Stimulated activated CD4-positive, alpha-beta T cell treated with anti-CD3 and anti-CD28 coated beads, Interleukin-2, amount 100 ng/mL, for 48 hours (primary cell): ENCODE measurements around the gene PLCB1.

Source experiments
- DNase-seq, 2 donors: peaks; one replicate each; pipeline ENCODE4 v3.0.0-alpha.2; 2020

The PLCB1 gene

GRCh38 chr20:8213270-8213669 lies 81.2 kb downstream of the PLCB1 start:
- DNase-seq, result no peak

GRCh38 chr20:8213831-8214587 lies 81.9 kb downstream of the PLCB1 start:
- no peak for DNase-seq

GRCh38 chr20:8215361-8215781 lies 83.3 kb downstream of the PLCB1 start:
- DNase-seq, result no peak

- DNase-seq, result no peak
These were observed 84.5 kb downstream of the PLCB1 start for GRCh38 chr20:8216375-8217200.

- no peak for DNase-seq
These were observed 86.8 kb downstream of the PLCB1 start for GRCh38 chr20:8218861-8219260.

- DNase-seq, result no peak
These were observed 87.3 kb downstream of the PLCB1 start for GRCh38 chr20:8219403-8219802.

- DNase-seq, result no peak
These were observed 88.7 kb downstream of the PLCB1 start for GRCh38 chr20:8220716-8221115.

GRCh38 chr20:8221887-8222419 lies 89.9 kb downstream of the PLCB1 start:
- no peak for DNase-seq

- no peak for DNase-seq
These were observed 91.2 kb downstream of the PLCB1 start for GRCh38 chr20:8223091-8223870.

GRCh38 chr20:8225658-8226057 lies 93.6 kb downstream of the PLCB1 start:
- no peak for DNase-seq

GRCh38 chr20:8226106-8226505 lies 94.0 kb downstream of the PLCB1 start:
- DNase-seq, result no peak

- no peak for DNase-seq
These were observed 95.2 kb downstream of the PLCB1 start for GRCh38 chr20:8227293-8227692.

GRCh38 chr20:8228315-8228714 lies 96.2 kb downstream of the PLCB1 start:
- no peak for DNase-seq

GRCh38 chr20:8229090-8229489 lies 97.0 kb downstream of the PLCB1 start:
- DNase-seq, result no peak

GRCh38 chr20:8231038-8231437 lies 99.0 kb downstream of the PLCB1 start:
- no peak for DNase-seq

GRCh38 chr20:8232332-8232731 lies 100.3 kb downstream of the PLCB1 start:
- DNase-seq, result no peak

- no peak for DNase-seq
These were observed 102.5 kb downstream of the PLCB1 start for GRCh38 chr20:8234580-8234979.

GRCh38 chr20:8242066-8242465 lies 110.0 kb downstream of the PLCB1 start:
- no peak for DNase-seq

- DNase-seq, result no peak
These were observed 111.0 kb downstream of the PLCB1 start for GRCh38 chr20:8242827-8243724.

- no peak for DNase-seq
These were observed 112.6 kb downstream of the PLCB1 start for GRCh38 chr20:8244637-8245036.

- DNase-seq, result no peak
These were observed 114.1 kb downstream of the PLCB1 start for GRCh38 chr20:8246153-8246552.

- no peak for DNase-seq
These were observed 114.7 kb downstream of the PLCB1 start for GRCh38 chr20:8246716-8247115.
